SW 1271 (cell line): ENCODE data around the gene LSMEM2.
"Not testable (repeated sequence)": the region's sequence is repeated elsewhere in the genome, so short reads cannot be mapped to it uniquely, and the experiment has no call there.

ENCODE experiments used
- DNase-seq, 2 experiments: peaks; one replicate each; lab custom pipeline; 2025; lab: John Stamatoyannopoulos, UW

LSMEM2 gene

DNA sequence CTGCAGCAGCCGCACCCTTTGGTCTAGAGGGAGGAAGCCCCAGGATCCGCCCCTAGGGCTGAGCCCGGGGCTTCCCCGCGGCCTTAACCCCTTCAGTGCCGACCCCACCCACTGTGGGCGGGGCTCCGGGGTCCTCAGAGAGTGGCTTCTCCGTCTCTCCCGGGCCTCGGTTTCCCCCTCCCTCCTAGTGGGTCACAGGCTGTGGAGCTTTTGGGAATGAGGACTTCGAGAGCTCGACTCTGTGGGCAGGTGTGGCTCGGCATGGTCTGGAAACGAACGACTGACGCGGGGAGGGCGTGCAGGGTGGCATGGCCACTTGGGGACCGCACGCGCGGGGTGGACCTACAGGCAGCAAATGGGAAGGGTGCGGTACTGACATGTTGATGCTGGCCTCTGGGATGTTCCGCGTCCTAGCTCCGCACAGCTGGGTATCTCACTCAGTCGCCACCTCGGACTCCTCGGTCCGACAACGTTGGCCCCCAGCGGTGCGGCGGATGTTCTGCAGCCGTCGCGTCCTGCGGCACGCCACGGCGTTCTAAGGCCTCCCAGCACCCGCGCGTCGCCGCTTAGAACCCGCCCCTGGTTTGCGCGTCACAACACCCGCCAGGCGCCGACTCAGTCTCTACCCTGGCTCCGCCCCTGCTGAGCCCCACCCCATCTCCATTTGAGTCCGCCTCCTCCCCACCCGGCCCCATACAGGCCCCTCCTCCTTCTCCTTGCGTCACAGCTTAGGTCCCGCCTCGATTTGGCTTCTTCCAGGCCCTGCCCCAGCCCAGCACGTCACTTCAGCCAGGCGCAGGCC lies 20.1 kb downstream of the LSMEM2 start, which contains the start of the genes HYAL3 and NAA80:
Gene HYAL3, minus strand, starts transcription at position 570 of the 802 bp plus-strand sequence. CDS start 3,803 bp downstream, outside the sequence.
Gene NAA80, minus strand, starts transcription at position 570 of the 802 bp plus-strand sequence. CDS start 1,942 bp downstream, outside the sequence.
- DNase-seq, result peak; percentile 79 to 92

DNA sequence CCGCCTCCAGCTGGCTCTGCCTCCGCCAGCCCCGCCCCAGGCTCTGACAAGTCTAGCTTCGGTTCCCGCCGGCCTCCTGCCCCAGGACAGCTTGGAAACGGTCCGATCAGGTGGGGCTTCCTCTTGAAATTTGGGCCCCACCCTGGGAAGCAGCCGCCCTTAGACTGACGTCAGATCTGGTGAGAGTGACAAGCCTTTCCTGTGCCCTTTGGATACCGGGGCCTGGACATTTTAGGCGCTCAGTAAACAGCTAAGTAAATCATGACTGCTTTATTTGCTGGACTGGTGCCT lies 20.7 kb downstream of the LSMEM2 start:
- no peak for DNase-seq

DNA sequence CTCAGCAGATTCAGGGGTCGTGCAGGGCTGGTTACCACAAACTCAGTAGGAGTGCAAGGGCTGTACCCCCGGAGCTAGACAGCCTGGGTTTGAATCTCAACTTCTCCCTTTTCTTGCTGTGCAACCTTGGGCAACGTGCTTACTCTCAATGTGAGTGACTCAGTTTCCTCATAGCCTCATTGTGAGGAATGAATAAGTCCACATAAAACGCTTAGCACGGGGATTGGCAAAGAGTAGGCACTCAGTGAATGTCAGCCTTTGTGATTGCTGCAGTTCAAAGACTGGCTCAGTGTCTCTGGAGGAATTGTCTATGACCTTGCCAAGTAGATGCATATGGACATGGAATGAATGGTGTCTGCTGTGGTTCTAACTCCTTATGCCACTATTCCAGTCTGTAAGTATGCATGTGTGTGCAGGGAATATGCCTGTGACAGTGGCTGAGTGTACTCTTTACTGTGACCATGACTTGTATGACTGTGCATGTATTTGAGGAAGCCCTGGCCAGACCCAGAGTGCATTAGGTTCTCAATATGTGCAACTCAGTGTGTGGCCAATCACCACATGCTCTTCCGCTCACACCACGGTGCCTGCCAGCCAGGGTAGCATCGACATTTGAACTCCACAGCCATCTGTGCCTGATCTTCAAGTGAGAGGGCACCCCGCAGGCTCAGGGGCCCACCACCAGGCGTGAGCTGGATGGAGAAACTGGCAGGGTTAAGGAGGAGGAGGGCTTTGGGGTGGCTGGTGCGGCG lies 21.2 kb downstream of the LSMEM2 start:
- DNase-seq, result no peak

DNA sequence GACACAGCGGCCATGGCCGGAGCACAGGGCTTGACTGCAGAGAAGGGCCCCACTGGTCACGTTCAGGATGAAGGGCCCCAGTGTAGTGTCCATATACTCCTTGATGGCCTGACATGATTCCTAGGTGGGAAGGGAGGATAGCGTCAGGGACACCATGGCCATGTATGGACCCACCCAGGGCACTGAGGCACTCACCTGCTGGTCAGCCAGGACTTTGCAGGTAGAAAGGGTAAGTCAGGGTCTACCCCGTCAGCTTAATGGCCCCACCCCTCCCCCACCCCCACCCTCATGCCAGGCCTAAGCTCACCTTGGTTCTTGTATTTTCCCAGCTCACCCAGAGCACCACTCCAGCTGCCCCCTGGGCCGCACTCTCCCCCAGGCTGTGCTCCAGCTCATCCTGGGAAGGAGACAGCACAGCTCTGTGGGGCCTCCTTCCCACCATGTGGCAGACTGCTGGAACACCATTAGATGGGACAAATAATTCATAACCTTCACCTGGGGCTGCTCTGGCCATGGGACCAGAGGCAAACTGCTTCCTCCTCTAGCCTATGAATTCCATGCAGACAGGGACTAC lies 21.9 kb downstream of the LSMEM2 start:
- DNase-seq, result no peak

DNA sequence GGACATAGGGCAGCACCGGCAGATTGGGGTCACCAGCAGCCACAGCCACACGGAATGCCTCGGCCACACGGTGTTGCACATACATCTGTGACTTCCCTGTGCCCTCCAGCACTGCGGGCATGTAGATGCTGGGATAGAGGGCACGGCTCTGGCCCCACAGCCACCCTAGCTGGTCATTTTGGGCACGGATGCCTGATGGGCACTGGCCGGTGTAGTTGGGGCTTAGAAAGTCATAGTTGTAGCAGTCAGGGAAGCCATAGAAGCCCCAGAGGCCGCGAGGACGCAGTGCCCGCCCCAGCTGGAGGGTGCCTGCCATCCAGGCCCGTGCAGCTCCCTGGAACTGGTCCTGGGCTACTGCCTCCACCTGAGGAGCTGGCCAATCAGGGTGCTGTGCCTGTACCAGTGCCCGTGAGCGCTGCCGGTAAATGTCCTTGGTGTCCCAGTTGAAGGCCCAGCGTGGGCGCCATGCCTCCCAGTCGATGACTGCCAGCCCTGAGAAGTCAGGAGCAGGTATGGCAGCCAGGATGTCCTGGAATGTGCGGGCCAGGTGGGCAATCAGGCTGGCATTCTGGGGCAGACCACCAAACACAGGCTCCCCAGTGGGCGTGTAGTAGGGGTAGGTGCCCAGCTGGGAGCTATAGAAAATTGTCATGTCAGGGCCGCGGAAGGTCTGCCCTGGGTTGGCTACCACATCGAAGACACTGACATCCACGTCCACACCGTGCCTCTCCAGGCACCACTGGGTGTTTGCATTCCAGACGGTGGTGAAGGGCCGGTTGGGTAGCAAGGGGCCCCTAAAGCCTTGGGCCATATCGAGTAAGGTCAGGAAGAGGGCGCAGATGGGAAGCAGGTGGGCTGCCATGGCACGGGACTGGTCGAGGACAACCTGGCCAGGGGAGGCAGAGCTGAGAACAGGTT lies 23.5 kb downstream of the LSMEM2 start:
- no peak for DNase-seq

DNA sequence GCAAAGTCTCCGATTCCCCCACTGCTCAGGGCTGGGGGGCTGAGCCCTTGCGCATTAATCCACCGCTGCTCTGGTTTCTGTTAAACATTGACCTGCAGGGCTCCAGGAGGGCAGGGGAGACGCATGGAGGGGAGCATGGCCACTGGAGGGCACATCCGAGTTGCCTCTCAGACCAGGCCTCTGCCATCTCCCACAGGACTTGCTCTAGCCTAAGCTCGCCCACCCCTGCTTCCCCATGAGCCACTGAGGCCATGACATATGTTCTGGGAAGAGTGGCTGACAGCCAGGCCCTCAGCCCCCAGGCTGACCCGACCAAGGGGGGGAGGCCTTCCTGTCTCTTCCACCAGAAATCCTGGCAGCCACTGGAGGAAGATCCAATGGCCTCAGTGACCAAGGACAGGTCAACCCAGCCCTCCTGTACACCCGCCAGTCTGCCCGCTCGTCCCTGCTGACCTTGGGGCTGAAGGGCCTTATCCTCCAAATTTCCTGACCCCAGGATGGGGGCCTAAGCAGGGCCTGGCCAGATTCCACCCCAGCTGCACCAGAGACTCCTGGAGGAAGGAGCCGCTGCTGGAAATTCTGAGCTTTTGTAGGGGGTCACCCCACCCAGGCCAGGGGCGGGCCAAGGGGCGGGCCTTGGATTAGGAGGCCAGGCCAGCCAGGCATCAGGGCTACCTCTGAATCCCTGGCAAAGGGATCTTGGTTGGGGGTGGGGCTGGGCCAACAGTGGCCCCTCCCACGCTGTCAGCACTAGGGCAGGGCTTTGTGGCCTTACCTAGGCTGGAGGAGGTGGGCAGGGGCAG lies 24.3 kb downstream of the LSMEM2 start, which contains the start of gene HYAL1:
Gene HYAL1, minus strand, starts transcription at position 562 of the 803 bp plus-strand sequence. CDS start 618 bp downstream, outside the sequence.
- DNase-seq, result no peak

DNA sequence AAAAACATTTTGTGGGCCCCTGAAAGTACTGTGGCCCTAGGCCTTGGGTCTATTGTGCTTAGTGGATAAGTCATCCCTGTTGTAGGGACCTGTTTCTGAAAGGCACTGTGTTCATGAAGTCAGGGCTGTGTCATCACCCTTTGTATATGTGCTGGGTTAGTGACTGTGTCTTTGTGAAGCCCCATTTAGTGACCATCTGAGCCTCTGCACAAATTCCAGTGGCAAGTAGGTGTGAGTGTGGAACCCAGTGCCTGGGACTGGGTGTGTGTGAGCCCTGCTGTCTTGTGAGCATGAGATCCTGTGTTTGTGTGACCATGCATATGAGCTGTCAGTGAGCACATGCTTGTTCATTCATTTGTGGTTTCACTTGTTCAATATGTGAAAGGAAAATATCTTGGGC lies 25.7 kb downstream of the LSMEM2 start:
- DNase-seq, result no peak

DNA sequence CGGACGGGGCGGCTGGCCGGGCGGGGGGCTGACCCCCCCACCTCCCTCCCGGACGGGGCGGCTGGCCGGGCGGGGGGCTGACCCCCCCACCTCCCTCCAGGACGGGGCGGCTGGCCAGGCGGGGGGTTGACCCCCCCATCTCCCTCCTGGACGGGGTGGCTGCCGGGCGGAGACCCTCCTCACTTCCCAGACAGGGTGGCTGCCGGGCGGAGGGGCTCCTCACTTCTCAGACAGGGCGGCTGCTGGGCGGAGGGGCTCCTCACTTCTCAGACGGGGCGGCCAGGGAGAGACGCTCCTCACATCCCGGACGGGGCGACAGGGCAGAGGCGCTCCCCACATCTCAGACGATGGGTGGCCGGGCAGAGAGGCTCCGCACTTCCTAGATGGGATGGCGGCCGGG lies 33.2 kb downstream of the LSMEM2 start:
- DNase-seq, result not testable (repeated sequence)

DNA sequence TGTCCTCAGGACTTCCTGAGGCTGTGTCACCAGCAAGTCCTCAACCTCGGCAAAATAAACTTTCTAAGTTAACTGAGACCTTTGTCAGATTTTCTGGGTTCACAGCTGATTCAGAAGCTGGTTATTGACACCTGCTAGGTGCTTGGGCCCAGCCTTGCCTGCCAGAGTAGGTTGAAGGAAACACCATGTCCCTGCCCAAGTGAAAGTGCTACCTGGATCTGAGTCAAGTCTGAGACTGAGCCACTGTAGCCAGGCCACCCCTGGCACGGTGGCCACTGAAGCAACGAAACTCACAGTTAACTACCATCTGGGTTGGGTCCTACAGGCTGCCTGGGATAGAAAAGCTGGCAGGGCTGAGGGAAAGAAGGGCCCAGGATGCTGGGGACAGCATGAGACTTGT lies 35.5 kb downstream of the LSMEM2 start:
- no peak for DNase-seq

DNA sequence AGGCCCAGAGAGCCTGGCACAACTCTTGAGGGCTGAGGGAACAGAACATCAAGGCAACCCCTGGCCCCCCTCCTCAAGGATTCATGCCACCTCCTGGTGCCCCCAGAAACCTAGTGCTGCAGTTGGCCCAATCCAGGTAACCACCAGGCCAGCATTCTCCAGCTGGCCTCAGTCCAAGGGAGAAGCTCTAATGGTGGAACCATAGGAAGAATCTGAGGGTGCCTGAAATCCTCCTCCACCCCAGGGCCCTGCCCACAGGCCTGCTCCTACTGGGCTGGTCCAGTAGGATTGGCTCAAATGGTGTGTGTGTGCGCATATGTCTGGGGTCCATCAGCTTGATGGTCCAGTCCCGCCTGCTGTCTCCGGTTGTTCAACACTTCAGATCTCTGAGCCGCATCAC lies 35.9 kb downstream of the LSMEM2 start:
- DNase-seq, result no peak

DNA sequence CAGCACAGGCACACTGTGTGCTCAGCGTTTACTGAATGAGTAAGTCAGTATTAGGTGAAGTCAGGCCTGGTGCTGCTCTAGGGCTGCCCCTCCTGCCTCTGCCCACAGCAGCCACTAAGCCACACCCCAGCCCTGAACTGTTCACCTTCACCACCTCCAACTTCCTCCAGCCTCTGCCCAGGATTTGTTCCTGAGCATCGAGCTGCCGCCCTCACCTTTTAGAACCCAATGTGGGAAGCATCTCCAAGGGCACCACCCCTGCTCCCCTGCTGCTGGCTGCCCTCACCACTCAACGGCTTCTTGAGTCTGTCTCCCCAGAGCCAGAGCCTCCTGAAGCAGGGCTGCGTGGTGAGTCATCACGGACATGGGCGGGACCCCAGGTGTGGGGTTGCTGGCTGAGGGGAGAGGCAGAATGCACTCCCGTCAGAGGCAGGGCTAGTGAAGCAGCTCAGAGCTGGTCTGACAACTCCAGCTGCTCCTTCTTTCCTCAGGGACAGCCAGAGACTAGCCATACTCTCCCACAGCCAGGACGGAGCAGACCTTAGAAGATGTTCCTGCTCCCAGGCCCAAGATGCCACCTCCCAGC lies 37.9 kb downstream of the LSMEM2 start:
- DNase-seq, result peak in 1 of 2 experiments; percentile 22

DNA sequence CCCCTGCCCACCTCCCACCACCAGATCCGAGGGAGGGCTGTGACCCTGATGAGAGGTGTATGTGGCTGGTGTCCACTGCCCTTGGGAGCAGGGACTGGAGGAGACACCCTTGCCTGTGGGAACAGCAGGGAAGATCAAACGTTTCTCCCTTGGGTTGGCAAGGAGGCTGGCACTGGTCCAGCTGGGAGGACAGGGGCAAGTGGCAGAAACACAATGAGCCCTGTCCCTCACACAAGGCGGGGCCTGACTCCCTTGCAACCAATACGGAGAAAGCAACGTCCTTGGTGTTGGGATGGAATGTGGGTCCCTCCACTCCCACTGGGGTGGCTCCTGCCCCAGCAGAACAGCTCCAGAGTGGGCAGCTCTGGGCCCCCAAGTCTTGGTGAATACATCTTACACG lies 38.4 kb downstream of the LSMEM2 start:
- DNase-seq, result no peak

DNA sequence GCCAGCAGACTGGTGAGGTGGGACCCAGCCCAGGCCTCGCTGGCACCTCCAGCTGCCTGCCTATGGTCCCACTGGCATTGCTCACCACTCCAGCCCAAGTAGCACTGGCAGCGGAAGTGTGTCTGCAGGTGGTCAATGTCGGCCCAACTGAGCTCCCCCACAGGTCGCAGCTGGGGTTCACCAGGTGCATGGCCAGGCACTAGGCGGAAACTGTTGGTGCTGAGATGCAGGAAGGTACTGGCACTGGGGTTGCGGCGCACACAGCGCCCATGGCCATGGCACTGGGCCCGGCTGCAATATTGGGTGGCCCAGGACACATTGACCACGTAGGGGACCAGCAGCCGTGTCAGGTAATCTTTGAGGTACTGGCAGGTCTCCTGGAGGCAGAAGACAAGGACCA lies 39.3 kb downstream of the LSMEM2 start:
- DNase-seq, result no peak

DNA sequence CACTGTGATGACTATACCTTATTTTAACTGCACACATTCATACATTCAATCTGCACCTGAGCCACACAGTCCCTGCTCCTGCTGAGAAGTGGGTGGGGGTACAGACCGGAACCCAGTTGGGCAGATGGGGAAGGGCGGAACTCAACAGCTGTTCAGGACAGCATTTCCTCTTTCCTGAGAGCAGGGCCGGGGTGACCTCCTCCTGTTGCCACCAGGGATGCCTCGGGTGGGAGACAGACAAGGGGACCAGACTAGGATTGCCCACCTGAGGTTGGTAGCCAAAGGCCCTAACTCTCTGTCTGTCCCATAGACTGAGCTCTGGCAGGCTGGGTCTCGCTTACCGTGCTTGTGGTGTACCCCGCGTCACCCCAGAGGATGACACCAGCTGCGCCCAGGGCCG lies 39.7 kb downstream of the LSMEM2 start:
- DNase-seq, result no peak

DNA sequence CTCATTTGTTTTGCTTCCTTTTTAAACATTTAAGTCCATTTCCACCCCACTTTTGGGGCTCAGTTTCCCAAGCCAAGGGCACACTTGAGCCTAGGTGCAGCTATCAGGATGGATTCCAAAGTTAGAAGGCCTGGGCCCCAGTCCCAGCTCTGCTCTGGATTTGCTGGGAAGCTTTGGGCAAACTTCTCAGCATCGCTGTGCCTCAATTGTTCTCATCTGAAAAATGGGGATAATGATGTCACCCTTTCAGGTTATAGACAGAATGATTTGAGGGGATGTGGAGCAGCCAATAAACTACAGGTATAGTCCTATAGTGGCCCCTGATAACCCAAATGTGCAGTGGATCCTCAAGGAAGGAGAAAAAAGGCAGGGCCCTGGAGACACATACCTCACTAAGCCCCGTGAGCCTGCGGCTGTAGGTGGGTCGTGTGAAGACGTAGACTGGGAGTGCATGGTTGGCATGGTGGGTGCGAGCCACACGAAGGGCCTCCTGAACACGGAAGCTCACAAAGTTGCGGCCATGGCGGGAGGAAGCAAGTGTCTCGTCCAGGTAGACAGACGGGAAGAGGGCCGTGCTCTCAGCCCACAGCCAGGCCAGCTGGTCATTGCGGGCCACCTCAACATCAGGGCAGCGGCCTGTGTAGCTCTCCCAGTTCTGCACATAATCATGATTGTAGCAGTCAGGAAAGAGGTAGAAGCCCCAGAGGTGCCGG lies 40.5 kb downstream of the LSMEM2 start:
- no peak for DNase-seq

DNA sequence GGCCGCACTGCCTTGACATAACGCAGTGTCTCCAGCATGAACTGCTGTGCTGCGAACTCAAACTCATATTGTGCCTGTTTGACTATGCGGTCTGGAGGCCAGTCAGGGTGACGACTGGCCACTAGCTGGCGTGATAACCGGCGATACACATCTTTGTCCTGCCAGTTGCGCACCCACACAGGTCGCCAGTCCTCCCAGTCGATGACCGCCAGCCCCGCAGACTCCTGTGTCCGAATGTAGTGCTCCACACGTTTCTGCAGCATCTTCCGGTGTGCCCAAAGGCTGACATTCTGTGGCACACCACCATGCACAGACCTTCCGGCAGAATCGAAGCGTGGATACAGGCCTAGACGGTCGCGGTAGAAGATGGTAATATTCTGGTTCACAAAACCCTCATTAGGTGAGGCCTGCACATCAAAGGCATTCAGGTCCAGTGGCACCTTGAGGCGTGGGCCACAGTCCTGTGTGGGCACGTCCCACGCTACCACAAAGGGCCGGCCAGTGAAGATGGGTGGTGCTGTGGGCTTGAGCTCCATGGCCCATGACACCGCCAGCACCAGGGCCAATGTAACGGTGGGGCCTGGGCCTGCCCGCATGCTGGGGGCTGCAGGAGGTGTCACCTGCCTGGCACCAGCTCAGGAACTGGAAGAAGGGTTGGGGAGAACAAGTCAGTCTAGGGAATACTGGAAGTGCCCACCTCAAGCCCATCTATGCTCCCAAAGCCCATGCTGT lies 41.2 kb downstream of the LSMEM2 start:
- DNase-seq, result no peak

DNA sequence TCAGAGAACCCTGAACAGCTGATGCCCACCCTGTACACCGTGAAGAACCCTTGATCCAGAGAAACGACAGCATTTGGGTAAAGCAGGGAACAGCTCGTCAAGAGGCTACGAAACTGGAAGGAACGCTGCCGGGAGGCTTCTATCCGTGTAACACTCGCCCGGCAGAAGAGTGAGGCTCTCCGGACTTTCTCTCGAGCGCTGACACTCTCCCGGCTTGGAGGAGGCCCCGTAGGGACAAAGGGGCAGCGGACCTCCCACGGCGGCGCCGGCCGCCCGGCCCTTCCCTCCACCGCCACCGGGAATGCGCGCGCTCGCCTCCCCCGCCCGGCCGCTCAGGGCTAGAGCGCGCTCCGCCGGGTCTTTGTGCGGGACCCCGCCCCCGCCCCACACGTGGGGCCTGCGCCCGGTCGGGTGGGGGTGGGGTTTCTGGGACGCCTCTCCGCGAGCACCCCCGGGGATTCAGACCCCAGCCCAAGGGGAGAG lies 42.0 kb downstream of the LSMEM2 start:
- peak in 1 of 2 experiments; percentile 43 for DNase-seq

DNA sequence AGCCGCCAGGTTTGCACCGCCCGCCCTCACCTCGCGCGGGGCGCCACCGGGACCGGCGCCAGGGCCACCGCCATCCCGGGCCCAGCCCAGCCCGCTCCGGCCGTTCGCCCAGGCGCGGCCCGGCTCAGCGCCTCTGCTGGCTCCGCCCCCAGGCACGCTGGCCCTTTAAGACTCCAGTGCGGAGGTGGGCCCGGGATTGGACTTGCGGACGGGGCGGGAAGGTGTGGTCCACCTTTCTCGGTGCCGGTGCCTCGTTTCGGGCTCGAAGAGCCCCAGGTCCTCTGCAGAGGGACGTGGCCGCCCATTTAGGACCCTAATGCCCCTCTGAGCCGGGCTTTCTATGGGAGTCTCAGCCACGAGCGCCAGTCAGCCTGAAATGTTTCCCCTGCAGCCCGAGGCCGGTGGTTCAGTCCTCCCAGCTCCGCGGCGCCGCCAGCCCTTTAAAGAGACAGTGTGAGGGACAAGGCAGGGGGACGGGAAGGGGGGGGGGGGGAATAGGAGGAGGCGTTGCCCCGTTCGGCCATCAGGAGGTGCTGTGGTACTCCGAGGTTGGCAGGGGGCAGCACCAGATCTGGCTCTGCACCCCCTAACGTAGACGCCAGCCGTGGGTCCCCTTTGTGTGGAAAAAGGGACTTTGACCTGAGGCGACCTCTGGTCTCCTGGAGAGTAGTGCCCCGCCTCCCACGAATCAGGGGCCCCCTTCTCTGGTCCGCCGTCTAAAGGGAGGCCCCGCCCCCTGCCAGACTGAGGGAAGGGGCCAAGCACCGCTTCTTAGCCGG lies 42.6 kb downstream of the LSMEM2 start:
- peak; percentile 22 to 81 for DNase-seq
